Epithelial cell of prostate (primary cell): ENCODE data around the gene AEN.

Source experiments
- DNase-seq: peaks from one replicate; pipeline ENCODE4 v3.0.0-alpha.2; 2011; ENCODE audit warnings: low read depth, low spot score
- H3K27ac ChIP-seq: fragments of 450-650 bp; 2 replicates; pipeline ENCODE4 v1.5.1; 2017; ENCODE audit warnings: mild to moderate bottlenecking

The AEN gene

DNA sequence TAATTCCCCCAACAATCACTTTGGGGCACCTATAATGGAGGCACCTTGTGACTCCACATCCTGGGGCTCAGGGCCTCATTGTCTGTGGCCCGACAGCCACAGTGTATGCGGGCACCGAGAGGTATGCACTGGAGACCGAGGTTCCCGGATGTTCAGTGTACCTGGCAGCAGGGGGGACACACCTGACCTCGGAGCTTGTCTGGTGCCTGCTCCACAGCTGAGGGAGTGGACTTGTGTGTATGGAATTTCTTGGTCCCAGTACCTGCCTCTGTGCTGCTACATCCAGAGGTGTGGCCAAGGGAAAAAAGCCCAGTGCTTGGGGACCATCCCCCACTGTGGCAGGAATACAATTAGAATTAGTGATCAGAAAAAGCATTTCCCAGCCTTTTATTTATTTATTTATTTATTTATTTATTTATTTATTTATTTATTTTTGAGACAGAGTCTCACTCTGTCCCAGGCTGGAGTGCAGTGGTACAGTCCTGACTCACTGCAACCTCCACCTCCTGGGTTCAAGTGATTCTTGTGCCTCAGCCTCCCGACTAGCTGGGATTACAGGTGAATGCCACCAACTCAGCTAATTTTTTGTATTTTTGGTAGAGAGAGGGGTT is 8.8 kb upstream of the AEN start:
- no peak for DNase-seq
- H3K27ac ChIP-seq: no peak overlapping the region

DNA sequence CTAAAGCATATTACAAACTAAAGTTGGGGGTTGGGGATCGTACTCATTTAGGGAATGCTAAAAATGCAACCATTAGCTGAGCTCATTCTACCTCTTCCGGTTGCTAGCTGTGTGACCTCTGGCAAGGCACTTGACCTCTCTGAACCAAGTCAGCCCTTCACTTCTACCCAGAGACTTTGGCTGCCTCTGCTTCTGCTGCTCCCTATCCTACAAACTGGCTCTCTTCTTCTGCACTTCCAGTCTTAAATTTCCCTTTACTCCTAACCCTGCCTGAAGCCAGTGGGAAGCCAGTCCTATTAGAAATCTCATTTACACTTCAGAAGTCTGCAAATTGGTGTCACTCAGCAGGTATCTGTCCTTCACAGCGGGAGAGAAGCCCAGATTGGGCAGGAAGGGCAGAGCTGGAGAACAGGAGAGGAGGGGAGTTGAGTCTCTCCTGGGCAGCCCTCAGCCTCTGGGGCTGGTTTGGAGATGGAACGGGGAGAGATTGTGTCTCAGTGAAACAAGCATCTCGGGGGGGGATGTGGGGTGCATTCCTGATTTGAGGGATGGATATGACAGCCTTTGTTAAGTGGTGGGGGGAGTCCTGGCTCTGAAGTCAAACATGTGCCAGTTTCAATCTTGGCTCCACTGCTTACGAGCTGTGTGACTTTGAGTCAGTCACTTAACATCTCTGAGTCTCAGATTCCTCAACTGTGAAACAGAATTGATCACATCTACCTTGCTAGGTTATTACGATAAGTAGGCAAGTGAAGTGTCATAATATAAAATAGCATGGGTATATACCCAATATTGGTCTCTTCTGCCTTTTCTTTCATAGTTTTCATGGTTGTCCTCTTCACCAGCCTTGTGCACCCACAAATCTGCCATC is 7.8 kb upstream of the AEN start:
- no peak for DNase-seq
- no peak overlapping the region for H3K27ac ChIP-seq

DNA sequence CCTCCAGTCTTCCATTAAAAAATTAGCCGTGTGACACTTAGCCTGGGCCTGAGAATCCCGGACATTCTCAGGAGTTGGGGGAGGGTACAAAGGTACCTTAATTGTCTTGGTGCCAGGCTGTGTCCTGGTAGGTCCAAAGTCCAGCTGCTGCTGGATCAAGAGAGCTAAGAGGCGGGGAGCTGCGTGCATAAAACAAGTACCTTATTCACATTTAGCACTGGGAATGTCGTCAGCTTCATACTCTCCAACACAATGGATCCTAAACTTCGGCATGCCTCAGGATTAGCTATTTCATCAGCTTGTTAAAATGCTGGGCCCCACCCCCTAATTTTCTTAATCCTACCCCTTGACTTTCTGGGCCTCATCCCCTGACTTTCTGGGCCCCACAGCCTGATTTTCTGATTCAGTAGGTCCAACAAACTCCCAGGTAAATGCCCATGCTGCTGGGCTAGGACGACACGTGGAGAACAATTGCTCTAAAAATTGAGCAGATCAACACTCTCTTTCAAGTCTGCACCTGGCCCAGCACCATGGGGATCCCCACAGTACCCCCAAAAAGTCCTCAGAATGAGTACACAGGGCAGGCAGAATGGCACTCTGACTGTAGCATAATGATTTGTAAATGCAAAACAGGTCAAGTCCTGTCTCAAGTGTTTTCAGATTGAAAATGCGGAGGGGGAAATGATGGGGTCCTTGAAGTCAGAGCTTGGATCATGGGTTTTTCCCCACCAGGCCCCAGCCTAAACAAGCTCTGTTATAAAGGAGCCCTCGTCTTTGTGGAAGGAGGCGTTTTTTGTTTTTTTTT is 5.6 kb upstream of the AEN start:
- DNase-seq: no peak
- no peak overlapping the region for H3K27ac ChIP-seq

DNA sequence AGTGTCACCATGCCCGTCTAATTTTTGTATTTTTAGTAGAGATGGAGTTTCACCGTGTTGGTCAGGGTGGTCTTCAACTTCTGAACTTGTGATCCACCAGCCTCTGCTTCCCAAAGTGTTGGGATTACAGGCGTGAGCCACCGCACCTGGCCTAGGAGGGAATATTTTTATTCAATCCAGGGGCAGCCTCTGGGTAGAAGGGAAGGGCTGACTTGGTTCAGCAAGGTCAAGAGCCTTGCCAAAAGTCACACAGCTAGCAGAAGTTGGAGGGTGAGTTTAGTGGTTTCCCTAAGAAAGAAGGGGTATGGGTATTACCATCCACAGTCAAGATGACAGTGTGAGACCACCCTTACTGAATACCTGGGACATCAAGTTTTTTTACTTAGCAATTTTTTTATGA is 4.9 kb upstream of the AEN start:
- no peak overlapping the region for H3K27ac ChIP-seq

DNA sequence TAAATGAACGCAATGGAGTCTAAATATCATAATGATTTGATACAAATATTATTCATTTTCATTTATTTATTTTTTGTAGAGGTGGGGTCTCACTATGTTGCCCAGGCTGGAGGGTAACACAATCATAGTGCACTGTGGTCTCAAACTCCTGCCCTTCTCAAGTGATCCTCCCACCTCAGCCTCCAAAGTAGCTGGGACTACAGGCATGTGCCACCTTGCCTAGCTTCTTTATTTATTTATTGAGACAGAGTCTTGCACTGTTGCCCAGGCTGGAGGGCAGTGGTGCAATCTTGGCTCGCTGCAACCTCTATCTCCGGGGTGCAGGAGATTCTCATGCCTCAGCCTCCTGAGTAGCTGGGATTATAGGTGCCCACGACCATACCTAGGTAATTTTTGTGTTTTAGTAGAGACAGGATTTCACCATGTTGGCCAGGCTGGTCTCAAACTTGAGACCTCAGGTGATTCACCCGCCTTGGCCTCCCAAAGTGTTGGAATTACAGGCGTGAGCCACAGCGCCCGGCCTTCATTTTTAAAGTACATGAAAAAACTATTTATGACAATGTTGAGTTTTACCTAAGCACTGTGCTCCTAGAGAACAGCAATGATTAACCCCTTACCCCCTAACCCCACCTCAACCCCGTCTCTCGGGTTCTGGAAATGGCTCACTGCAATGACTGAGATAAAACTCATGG is 4.0 kb upstream of the AEN start:
- no peak for DNase-seq
- H3K27ac ChIP-seq: no peak overlapping the region

More for the DNA sequence above, 4.9 kb upstream of the AEN start:
- no peak for DNase-seq

DNA sequence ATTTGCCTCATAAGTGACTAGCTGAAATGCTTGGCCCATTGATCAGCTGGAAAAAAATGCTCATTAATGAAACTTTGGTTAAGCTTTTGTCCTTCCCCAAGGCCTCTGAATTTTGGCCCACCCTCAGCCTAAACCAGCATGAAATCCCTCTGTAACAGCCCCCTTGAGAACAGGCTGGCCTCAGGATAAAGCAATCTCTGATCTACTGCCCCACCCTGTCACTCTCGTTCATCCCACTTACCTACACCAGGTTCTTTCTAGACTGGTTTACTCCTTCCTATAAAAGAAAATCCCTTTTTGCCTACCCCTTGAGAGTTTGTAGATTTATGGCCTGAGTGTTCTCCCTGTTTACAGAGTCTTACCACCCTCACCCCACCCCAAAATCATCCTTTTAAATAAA is 3.4 kb upstream of the AEN start:
- no peak for DNase-seq
- H3K27ac ChIP-seq: no peak overlapping the region

DNA sequence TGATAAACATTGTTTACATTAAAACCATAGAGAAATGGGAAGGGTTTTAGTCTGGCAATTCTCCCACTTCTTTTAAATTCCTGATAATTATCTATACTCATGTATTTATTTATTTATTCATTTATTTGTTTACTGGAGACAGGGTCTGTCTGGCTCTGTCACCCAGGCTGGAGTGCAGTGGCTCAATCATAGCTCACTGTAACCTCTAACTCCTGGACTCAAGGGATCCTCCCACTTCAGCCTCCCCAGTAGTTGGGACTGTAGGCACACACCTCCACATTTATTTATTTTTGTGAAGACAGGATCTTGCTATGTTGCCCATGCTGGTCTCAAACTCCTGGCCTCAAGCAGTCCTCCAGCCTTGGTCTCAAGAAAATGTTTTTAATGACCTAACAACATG is 2.5 kb upstream of the AEN start:
- DNase-seq: no peak
- no peak overlapping the region for H3K27ac ChIP-seq

DNA sequence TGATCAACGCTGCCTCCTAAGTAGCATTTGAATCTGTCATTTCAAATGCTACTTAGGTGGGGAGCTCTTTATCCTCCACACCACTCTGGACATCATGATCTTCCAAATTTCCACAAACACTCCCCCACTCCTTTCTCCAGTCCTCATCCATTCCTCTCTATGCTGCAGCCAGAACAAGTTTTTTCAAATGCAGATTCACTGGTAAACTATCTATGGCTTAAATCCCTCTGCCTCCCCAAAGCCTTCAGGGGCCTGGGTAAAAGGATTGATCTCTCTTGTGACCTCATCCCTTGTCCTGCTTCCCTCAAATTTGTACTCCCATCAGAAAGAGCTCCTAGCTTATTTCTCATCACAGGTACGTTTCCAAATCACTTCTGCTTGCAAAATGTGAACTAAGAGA is 1.3 kb upstream of the AEN start:
- H3K27ac ChIP-seq: no peak overlapping the region
- DNase-seq: no peak

DNA sequence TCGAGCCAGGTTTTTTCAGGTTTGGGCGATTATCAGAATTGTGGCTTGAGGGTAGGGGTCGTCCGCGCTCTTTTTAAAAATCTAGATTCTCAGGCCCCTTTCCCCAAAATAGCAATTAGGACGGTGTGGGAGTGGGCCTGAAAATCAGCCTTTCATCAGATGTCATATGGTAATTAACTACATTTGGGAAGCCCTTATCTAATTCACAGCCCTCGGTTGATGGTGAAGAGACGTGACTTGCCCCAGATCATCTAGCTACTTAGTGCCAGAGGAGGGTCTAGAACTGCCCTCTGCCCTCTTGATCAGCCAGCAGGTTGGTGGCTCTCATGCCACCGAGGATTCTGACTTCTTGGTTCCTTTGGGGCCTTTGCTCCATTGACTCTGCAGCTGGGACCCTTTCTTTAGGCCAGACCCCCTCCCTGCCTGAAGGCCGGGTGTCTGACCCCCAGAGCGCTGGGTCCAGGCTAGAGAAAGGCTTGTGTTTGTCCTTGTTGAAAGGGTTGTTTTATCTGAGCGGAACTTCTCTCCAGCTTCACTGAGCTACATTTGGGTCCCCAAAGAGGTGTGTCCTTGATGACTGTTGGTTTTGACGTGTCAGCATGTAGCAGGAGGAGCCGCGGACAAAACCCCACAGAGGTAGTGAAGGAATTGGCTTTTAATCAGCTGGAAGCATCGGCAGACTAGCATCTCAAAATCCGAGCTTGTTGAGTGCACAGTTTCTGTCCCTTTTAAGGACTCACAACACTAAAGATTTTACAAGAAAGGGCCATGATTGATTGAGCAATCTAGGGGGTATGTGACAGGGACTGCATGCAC is 857 bp downstream of the AEN start:
- DNase-seq: no peak
- H3K27ac ChIP-seq: peak overlapping the region; percentile 96

DNA sequence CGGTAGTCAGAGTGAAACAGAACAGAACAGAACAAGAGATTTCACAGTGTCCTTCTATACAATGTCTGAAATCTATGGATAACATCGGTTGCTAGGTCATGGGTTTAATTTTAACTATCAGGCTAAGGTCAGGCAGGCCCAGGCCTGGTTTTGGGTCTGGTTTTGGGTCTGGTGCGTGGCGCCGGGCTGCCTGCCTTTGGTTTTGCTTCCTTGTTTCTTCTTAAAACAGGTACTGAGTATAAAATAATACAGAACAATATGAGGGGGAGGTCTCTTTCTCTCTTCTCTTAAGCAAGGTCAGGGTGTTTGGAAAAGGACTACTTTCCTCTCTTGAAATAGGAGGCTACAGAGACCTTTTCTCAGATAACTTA is 1.4 kb downstream of the AEN start:
- DNase-seq: no peak
- peak overlapping the region; percentile 96 for H3K27ac ChIP-seq

DNA sequence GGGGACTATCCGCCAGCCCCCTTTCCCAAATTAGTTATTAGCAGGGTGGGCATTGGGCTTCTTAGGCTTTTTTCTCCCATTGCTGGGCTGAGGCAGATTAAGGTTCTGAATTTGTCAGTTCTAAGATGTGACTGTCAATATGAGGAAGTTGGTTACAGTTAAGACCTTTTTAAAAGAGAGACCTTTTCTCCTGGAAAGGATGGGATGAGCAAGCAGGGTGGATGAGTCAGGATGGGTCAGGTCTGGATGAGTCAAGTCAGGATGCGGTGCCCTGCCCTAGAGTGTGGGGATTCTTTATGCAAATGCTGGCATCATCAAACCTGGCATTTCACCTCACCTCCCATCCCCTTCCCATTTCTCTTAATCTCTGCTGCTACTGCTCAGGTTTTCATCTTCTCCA is 1.9 kb downstream of the AEN start:
- peak overlapping the region; percentile 96 for H3K27ac ChIP-seq
- peak; percentile 92 for DNase-seq

DNA sequence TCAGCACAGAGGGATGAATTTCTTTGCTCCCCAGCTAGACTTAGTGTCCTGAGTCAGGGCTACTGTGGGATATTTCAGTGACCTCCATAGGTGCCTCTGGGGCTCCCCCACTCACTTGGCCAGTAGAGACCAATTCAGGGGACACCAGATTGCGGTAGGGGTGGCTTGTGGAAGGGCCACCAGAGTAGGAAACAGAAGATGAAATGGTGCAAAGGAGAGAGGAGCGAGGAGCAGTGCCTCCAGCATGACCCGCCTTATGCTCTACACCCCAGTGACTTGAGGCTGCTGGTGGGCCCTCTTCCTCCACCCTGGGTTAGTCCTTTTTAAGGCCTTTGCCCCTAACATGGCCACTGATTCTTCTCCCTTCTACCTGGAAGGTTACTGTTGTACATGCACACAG is 2.5 kb downstream of the AEN start:
- DNase-seq: no peak
- H3K27ac ChIP-seq: peak overlapping the region; percentile 96

DNA sequence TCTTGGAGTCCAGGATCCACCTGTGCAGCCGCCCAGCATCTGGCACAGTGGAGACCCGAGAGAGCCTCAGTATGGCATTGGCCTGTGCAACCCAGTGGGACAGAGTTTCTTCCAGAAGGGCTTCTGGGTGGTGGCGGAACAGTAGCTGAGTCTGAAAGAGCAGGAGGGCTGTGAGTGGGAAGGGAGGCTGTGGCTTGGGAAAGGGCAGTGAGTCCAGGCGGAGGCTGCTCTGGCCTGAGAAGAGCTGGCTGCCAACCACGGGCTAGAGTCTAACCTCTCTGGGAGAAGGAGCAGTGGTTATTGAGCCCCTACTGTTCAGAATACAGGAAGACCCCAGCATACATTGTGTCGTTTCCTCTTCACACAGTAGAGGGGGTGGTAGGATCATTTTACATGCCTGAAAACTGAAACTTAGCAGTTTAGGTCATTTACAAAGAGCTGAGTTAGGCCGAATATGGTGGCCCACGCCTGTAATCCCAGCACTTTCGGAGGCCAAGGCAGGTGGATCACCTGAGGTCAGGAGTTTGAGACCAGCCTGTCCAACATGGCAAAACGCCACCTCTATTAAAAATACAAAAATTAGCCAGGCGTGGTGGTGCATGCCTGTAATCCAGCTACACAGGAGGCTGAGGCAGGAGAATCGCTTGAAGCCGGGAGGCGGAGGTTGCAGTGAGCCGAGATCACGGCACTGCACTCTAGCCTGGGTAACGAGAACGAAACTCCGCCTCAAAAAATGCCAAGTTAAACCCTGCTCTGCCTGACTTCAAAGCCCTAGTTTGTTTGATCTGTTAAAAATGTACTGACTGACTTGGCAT is 3.2 kb downstream of the AEN start:
- peak overlapping the region; percentile 96 for H3K27ac ChIP-seq
- no peak for DNase-seq

DNA sequence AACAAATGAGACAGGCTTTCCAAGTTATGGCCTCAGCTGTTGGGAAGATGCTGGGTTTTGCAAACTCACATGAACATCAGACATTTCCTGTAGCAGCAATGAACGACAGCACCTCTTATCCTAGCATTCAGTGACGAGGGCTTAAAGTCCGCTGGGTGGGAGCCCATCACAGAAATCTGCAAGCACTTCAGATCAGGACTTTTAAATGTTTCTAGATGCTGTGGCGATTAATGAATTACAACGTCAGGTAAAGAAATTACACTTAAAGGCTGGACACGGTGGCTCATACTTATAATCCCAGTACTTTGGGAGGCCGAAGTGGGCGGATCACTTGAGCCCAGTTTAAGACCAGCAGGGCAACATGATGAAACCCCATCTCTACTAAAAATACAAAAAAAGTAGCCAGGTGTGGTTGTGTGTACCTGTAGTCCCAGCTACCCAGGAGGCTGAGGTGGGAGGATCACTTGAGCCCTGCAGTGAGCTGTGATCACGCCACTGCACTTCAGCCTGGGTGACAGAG is 3.9 kb downstream of the AEN start:
- DNase-seq: no peak
- peak overlapping the region; percentile 96 for H3K27ac ChIP-seq

DNA sequence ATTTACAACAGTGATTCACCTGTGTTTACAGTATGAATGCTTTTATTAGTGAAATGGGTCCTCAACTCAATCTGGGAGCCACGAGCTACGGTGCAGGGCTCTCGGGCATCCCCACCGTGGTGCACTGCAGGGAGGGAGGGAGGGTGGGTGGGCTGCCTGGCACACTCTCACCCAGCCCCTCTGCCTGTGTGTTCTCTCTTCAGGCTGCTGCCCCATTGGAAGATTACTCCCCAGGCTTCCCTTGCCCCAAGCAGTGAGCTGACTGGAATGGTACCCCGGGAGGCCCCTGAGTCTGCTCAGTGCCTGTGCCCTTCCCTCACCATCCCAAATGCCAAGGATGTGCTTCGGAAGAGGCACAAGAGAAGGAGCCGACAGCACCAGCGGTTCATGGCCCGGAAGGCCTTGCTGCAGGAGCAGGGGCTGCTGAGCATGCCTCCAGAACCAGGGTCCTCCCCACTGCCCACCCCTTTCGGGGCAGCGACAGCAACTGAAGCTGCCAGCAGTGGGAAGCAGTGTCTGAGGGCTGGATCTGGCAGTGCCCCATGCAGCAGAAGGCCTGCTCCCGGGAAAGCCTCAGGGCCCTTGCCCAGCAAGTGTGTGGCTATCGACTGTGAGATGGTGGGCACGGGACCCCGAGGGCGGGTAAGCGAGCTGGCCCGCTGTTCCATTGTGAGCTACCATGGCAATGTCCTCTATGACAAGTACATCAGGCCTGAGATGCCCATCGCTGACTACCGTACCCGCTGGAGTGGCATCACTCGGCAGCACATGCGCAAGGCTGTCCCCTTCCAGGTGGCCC is 5.0 kb downstream of the AEN start:
- peak overlapping the region; percentile 54 for H3K27ac ChIP-seq

DNA sequence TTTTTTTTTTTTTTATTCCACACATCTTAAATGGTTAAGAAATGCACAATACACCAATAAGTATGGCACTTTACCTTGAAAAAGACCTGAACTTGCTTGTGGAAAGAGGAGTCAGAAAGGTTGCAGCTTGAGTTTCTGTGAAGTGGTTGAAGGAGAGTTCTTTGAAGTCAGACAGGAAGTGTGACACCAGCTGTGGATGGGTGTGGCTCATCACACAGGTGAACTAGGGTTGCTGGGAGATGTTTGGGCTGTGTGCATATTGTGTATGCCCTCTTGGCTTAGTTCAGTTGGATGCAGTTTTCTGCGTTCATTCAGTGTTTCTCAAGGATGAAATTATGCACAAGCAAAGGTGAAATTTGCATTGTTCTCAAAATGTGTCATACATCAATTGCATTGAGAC is 6.3 kb downstream of the AEN start:
- H3K27ac ChIP-seq: peak overlapping the region; percentile 54
- no peak for DNase-seq

More for the DNA sequence above, 5.0 kb downstream of the AEN start:
- DNase-seq: no peak

DNA sequence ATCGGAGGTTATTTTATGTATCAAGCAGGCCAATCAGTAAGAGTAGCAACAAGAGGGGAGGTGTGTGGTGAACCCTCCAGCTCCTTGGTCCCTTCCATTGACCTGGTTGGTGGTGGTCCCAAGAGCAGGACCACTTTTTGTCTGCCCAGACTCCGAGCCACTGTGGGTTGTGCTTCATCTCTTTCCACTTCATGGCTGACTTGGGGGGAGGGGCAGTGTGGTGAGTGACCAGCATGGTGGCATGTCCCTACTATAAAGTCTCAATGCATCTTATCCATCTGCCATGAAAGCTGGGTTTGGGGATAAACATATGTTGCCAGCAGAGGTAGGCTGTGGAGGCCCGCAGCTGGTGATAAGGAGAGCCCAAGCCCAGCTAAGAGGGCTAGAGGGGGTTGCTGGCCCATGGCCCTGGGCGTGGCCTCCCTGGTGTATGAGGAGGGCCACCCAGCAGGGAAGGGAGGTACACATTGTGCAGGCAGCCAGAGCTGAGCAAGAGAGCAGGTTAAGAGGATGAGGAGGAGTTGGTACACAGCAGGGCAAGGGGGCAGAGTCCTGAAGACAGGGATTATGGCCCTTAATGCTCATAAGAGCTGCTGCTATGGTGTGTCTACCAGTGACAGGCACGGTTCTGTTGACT is 7.0 kb downstream of the AEN start:
- peak overlapping the region; percentile 54 for H3K27ac ChIP-seq
- DNase-seq: no peak
